Loucy (cell line): ENCODE measurements around the gene IFT43.

Experiments
- CTCF ChIP-seq: fragments of 200-600 bp; sonication (generic); conservative IDR thresholded peaks from 2 replicates; pipeline ENCODE4 v1.5.1; 2014; ENCODE audit warnings: mild to moderate bottlenecking, antibody characterized with exemption, low read length
- EZH2phosphoT487 ChIP-seq: fragments of 200-600 bp; IDR thresholded peaks from 2 replicates; pipeline ENCODE4 v1.6.1; 2018; ENCODE audit warnings: antibody characterized with exemption, mild to moderate bottlenecking, moderate library complexity, borderline replicate concordance

GRCh38 chr14:75976826-75977581 is 8.6 kb upstream of the IFT43 start:
- no peak for TF ChIP-seq CTCF
- TF ChIP-seq EZH2phosphoT487 = no peak
